IgD-negative memory B cell (primary cell): ENCODE measurements around the gene SCAMP1. TPM values are rescaled to one million over a fixed set of nuclear protein-coding genes. Genes with fewer than 3 reads are reported as not detected.
"Not testable (repeated sequence)": the region's sequence is repeated elsewhere in the genome, so short reads cannot be mapped to it uniquely, and the experiment has no call there.

Source experiments
- H3K27ac Mint-ChIP-seq, 3 donors: one replicate each; pipeline ENCODE4 v1.8.0; 2020 to 2022; ENCODE audit warnings: mild to moderate bottlenecking in 3 of 3, mixed read lengths in 3 of 3, moderate library complexity in 1 of 3
- H3K27me3 Mint-ChIP-seq: one replicate; pipeline ENCODE4 v1.8.0; 2021; ENCODE audit warnings: mixed read lengths
- H3K36me3 Mint-ChIP-seq: one replicate; pipeline ENCODE4 v1.8.0; 2020; ENCODE audit warnings: mild to moderate bottlenecking, mixed read lengths
- H3K4me1 Mint-ChIP-seq, 3 donors: one replicate each; pipeline ENCODE4 v1.8.0; 2020 to 2022; ENCODE audit warnings: mixed read lengths in 3 of 3, mild to moderate bottlenecking in 1 of 3
- H3K4me3 Mint-ChIP-seq, 4 donors: one replicate each; pipeline ENCODE4 v1.8.0; 2020 to 2022; ENCODE audit warnings: mild to moderate bottlenecking in 4 of 4, mixed read lengths in 4 of 4, moderate library complexity in 3 of 4
- H3K9me3 Mint-ChIP-seq, 3 donors: one replicate each; pipeline ENCODE4 v1.8.0; 2020 to 2021; ENCODE audit warnings: mixed read lengths in 3 of 3, mild to moderate bottlenecking in 1 of 3
- polyA plus RNA-seq: library from polyadenylated mRNA; unstranded; fragments of 300-500 nt; fragmentation: Illumina TruSeq; gene quantifications from one replicate; pipeline ENCODE4 v1.2.3, GENCODE V29; 2021

Gene SCAMP1
- polyA plus RNA-seq, 1 donor from 2014 or later, result 29.2 TPM

DNA sequence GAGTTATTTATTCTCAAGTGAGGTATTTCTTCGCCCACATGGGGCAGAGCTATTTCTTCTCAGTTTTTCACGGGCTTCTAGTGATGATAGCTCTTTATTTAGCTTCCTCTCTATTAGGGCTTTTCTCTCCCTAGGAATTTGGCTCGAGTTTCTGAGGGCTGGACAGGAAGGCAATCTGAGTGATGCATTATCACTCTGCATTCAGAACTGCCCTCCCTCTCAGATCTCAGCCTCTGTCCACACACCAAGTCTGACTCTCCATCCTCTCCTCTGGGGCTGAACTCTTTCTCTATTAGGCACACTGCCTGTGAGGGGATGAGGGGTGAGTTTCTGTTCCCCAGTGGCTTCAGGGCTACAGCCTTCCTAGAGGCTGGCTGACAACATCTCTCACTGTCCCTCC lies 14.9 kb upstream of the SCAMP1 start:
- Mint-ChIP-seq H3K27me3 (no peaks in the 10 kb centered on the region), H3K36me3 (peaks cover 3% of the 10 kb centered on the region), H3K4me3 (no peak overlapping the region), H3K27ac (peak overlapping the region in 1 of 3 donors; percentile 43), H3K9me3 (no peaks in the 10 kb centered on the region), H3K4me1 (no peaks in the 10 kb centered on the region)

GRCh38 chr5:78353520-78353919 lies 6.9 kb upstream of the SCAMP1 start:
- Mint-ChIP-seq H3K4me1 (peaks cover 4 to 6% (median 4%) of the 10 kb centered on the region in 3 donors), H3K27me3 (no peaks in the 10 kb centered on the region)

GRCh38 chr5:78354066-78354670 lies 6.2 kb upstream of the SCAMP1 start:
- Mint-ChIP-seq H3K4me1 (peaks cover 8 to 12% (median 11%) of the 10 kb centered on the region in 3 donors), H3K9me3 (no peaks in the 10 kb centered on the region), H3K36me3 (no peaks in the 10 kb centered on the region), H3K4me3 (peak overlapping the region in 1 of 4 donors; percentile 38), H3K27ac (peak overlapping the region in 1 of 3 donors; percentile 49), H3K27me3 (no peaks in the 10 kb centered on the region)

More at GRCh38 chr5:78353520-78353919, 6.9 kb upstream of the SCAMP1 start:
- no peaks in the 10 kb centered on the region for H3K36me3 Mint-ChIP-seq
- H3K9me3 Mint-ChIP-seq, result no peaks in the 10 kb centered on the region
- no peak overlapping the region for H3K4me3 Mint-ChIP-seq
- H3K27ac Mint-ChIP-seq, result no peak overlapping the region

GRCh38 chr5:78355561-78355960 lies 4.9 kb upstream of the SCAMP1 start:
- Mint-ChIP-seq H3K9me3 (no peaks in the 10 kb centered on the region), H3K36me3 (no peaks in the 10 kb centered on the region), H3K4me1 (peaks cover 9 to 16% (median 12%) of the 10 kb centered on the region in 3 donors), H3K27me3 (no peaks in the 10 kb centered on the region), H3K27ac (no peak overlapping the region), H3K4me3 (no peak overlapping the region)

DNA sequence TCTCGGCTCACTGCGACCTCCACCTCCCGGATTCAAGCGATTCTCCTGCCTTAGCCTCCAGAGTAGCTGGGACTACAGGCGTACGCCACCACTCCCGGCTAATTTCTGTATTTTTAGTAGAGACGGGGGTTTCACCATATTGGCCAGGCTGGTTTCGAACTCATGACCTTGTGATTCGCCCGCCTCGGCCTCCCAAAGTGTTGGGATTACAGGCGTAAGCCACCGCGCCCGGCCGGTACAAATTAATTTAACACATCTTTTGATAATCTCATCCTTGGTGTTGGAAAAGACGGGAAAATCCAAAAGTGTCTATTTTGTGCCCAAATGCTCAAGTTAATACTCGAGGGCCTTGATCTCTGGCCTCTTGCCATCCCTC lies 974 bp upstream of the SCAMP1 start:
- peaks cover 22 to 29% (median 25%) of the 10 kb centered on the region in 3 donors for H3K4me1 Mint-ChIP-seq
- H3K27me3 Mint-ChIP-seq, H3K36me3 Mint-ChIP-seq, H3K9me3 Mint-ChIP-seq: not testable (repeated sequence)
- H3K4me3 Mint-ChIP-seq, result peak overlapping the region; percentile 92 to 99 (median 97)
- peak overlapping the region; percentile 78 to 98 (median 96) for H3K27ac Mint-ChIP-seq

- Mint-ChIP-seq H3K27me3 (no peaks in the 10 kb centered on the region), H3K36me3 (no peaks in the 10 kb centered on the region), H3K9me3 (no peaks in the 10 kb centered on the region), H3K4me3 (peak overlapping the region; percentile 92 to 99 (median 97)), H3K4me1 (peaks cover 22 to 29% (median 27%) of the 10 kb centered on the region in 3 donors), H3K27ac (peak overlapping the region in 2 of 3 donors; percentile 78 to 94)
These were observed 182 bp downstream of the SCAMP1 start for GRCh38 chr5:78360674-78360923.

GRCh38 chr5:78360924-78361630 lies 660 bp downstream of the SCAMP1 start:
- Mint-ChIP-seq H3K9me3 (no peaks in the 10 kb centered on the region), H3K27me3 (no peaks in the 10 kb centered on the region), H3K4me1 (peaks cover 22 to 29% (median 27%) of the 10 kb centered on the region in 3 donors), H3K36me3 (no peaks in the 10 kb centered on the region), H3K27ac (peak overlapping the region; percentile 78 to 95 (median 89)), H3K4me3 (peak overlapping the region; percentile 92 to 99 (median 97))

GRCh38 chr5:78361631-78361993 lies 1.2 kb downstream of the SCAMP1 start:
- peak overlapping the region; percentile 78 to 95 (median 89) for H3K27ac Mint-ChIP-seq
- peaks cover 22 to 28% (median 27%) of the 10 kb centered on the region in 3 donors for H3K4me1 Mint-ChIP-seq
- no peaks in the 10 kb centered on the region for H3K27me3 Mint-ChIP-seq

GRCh38 chr5:78362220-78362619 lies 1.8 kb downstream of the SCAMP1 start:
- peak overlapping the region in 3 of 4 donors; percentile 34 to 99 (median 92) for H3K4me3 Mint-ChIP-seq
- no peaks in the 10 kb centered on the region for H3K27me3 Mint-ChIP-seq
- no peaks in the 10 kb centered on the region for H3K36me3 Mint-ChIP-seq
- H3K4me1 Mint-ChIP-seq, result peaks cover 24 to 29% (median 29%) of the 10 kb centered on the region in 3 donors
- no peaks in the 10 kb centered on the region for H3K9me3 Mint-ChIP-seq
- H3K27ac Mint-ChIP-seq, result no peak overlapping the region

More at GRCh38 chr5:78361631-78361993, 1.2 kb downstream of the SCAMP1 start:
- Mint-ChIP-seq H3K4me3 (peak overlapping the region; percentile 92 to 99 (median 97)), H3K36me3 (no peaks in the 10 kb centered on the region), H3K9me3 (no peaks in the 10 kb centered on the region)

GRCh38 chr5:78364005-78364404 lies 3.6 kb downstream of the SCAMP1 start:
- H3K4me1 Mint-ChIP-seq, result peaks cover 25 to 32% (median 31%) of the 10 kb centered on the region in 3 donors
- H3K36me3 Mint-ChIP-seq, result no peaks in the 10 kb centered on the region
- no peak overlapping the region for H3K27ac Mint-ChIP-seq
- no peaks in the 10 kb centered on the region for H3K27me3 Mint-ChIP-seq
- no peaks in the 10 kb centered on the region for H3K9me3 Mint-ChIP-seq
- H3K4me3 Mint-ChIP-seq, result peak overlapping the region in 1 of 4 donors; percentile 14

DNA sequence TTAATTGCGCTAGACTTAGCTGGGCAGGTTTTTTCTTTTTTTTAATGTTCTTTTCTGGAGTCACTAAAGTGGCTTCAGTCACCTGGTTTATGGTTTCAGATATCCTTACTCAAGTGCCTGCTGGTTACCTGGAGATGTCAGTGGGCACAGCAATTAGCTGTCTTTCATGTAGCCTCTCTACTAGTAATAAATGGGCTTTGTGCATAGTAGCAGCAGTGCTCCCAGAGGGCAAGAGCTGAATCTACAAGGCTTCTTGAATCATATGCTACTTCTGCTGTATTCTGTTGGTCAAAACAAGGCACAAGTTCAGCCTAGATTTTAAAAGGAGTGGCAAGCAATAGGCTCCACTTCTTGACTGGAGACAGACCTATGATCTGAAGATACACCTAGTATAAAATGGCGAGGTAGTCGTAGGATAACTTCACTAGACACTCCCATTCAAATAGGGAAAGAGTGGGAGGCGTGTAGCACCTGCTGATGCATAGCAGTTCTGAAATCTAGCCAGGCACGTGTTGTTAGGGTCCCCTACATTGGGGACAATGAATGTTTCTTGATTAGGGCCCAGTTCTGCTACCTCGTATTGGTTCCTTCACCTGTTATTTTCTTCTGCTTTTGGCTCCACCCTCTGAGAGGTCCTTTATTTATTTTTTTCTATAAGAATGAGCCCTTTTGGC lies 7.0 kb downstream of the SCAMP1 start:
- Mint-ChIP-seq H3K9me3 (no peaks in the 10 kb centered on the region), H3K4me1 (peaks cover 25 to 27% (median 26%) of the 10 kb centered on the region in 3 donors), H3K27me3 (no peaks in the 10 kb centered on the region), H3K36me3 (peaks cover 3% of the 10 kb centered on the region), H3K4me3 (peak overlapping the region in 1 of 4 donors; percentile 33), H3K27ac (no peak overlapping the region)

GRCh38 chr5:78369680-78370079 lies 9.3 kb downstream of the SCAMP1 start:
- H3K27me3 Mint-ChIP-seq, result no peaks in the 10 kb centered on the region
- no peaks in the 10 kb centered on the region for H3K9me3 Mint-ChIP-seq
- H3K4me1 Mint-ChIP-seq, result peaks cover 17 to 28% (median 28%) of the 10 kb centered on the region in 3 donors

GRCh38 chr5:78373231-78373630 lies 12.8 kb downstream of the SCAMP1 start:
- Mint-ChIP-seq H3K4me1 (peaks cover 13 to 24% (median 19%) of the 10 kb centered on the region in 3 donors), H3K9me3 (no peaks in the 10 kb centered on the region), H3K27me3 (no peaks in the 10 kb centered on the region), H3K27ac (no peak overlapping the region), H3K36me3 (peaks cover 5% of the 10 kb centered on the region), H3K4me3 (no peak overlapping the region)

More at GRCh38 chr5:78369680-78370079, 9.3 kb downstream of the SCAMP1 start:
- Mint-ChIP-seq H3K4me3 (no peak overlapping the region), H3K27ac (no peak overlapping the region), H3K36me3 (peaks cover 3% of the 10 kb centered on the region)

DNA sequence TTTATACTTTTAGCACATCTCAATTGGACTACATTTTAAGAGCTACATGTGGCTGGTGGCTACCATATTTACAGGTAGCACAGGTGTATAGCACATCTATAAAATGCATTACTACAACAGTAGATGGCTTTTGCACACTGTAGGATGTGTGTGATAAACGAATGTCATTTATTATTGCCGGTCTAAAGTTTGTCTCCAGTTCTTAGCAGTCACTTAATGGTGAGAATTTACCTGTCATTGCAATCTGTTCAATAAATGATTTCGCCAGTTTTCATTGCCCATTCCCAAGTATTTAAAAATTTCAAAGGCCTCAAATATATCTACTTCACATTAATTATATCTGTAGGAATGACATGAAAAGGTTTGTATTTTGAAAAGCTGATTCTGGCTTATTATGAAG lies 15.9 kb downstream of the SCAMP1 start:
- no peaks in the 10 kb centered on the region for H3K9me3 Mint-ChIP-seq
- H3K27ac Mint-ChIP-seq, result no peak overlapping the region

DNA sequence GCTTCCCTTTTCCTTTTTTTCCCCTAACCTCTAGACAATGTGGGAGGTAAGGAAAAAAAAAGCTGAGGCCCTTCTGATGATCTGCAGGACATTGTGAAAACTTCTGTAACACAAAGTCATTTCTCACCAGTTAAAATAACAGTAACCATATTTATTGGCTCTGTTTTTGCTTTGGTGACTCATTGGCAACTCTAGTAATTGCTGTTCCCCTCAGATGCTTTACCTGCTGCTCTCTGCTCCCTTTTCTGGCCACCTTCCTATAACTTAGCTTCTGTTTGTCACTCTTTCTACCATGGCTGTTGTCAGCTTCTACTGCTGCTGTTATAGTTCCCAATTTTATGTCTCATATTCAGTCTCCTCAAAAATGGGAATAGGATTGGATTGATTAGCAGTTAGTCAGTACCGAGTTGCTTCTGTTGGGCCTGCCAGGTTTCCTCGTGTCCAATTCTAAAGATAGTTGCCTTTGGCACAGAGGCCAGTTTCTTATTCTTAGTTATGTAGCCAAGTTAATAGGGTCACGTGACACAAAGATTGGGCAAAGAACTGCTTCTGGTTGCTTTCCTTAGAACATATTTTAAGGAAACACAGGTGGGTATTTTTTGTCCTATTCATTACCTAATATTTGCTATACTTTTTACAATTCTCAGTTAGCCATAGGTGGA lies 16.8 kb downstream of the SCAMP1 start:
- H3K9me3 Mint-ChIP-seq, result no peaks in the 10 kb centered on the region
- no peaks in the 10 kb centered on the region for H3K27me3 Mint-ChIP-seq
- no peak overlapping the region for H3K27ac Mint-ChIP-seq
- peaks cover 13 to 18% (median 17%) of the 10 kb centered on the region in 3 donors for H3K4me1 Mint-ChIP-seq
- H3K4me3 Mint-ChIP-seq, result peak overlapping the region in 1 of 4 donors; percentile 47
- H3K36me3 Mint-ChIP-seq, result peaks cover 8% of the 10 kb centered on the region

More for the DNA sequence above, 15.9 kb downstream of the SCAMP1 start:
- peaks cover 8% of the 10 kb centered on the region for H3K36me3 Mint-ChIP-seq
- H3K27me3 Mint-ChIP-seq, result no peaks in the 10 kb centered on the region
- H3K4me1 Mint-ChIP-seq, result peaks cover 12 to 16% (median 13%) of the 10 kb centered on the region in 3 donors
- H3K4me3 Mint-ChIP-seq, result no peak overlapping the region
